GM12892 (cell line): ENCODE measurements around the gene GPC5.

ENCODE experiments used
- DNase-seq: peaks from one replicate; pipeline ENCODE4 v3.0.0; 2011; ENCODE audit not compliant: insufficient read length
- FAIRE-seq: peaks from 2 replicates; lab custom pipeline; 2011; peaks lifted over from hg19 to GRCh38; lab: Jason Lieb, UNC
- POLR2A ChIP-seq: IDR thresholded peaks from 2 replicates; pipeline ENCODE4 v1.6.1; 2011; ENCODE audit warnings: low read depth, low read length, control low read depth
- POLR2AphosphoS5 ChIP-seq: IDR thresholded peaks from 2 replicates; pipeline ENCODE4 v1.6.1; 2011; ENCODE audit warnings: low read depth, low read length, control low read depth
- TAF1 ChIP-seq: IDR thresholded peaks from 2 replicates; pipeline ENCODE4 v1.6.1; 2011; ENCODE audit warnings: low read depth, mild to moderate bottlenecking, control low read depth, low read length, borderline replicate concordance

GPC5 gene

DNA sequence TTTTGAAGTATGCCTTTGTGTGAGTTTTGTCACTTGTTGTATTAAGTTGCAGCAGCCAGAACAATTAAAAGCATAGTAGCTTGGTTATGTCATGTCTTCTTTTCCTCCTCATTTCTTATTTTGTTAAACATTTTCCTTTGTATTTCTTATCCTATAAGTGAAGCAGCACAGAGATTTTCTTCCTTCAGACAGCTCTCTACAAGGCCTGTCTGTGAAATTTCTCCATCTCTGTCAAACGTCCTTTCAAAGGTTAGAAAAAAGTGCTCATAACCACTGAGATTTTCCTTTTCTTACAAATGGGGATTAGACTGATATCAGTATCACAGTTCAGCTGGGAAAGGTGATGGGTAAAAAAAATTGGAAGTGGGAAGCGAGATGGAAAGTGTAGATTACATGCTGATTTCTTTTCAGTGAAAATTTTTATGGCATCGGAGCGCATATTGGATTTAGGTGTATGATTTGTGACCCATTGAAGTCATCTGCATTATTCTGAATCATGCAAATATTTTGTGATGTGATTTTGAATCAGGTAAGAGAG is 71.7 kb downstream of the GPC5 start:
- no peak for DNase-seq
- TF ChIP-seq TAF1 (no peak), POLR2A (no peak)
- FAIRE-seq: no peak

- DNase-seq (no peak), FAIRE-seq (no peak)
- TF ChIP-seq POLR2A: no peak
- TF ChIP-seq POLR2AphosphoS5: no peak
- no peak for TF ChIP-seq TAF1
These were observed 72.3 kb downstream of the GPC5 start for GRCh38 chr13:91470681-91471080.

GRCh38 chr13:91482427-91482826 is 84.0 kb downstream of the GPC5 start:
- TF ChIP-seq TAF1: no peak
- no peak for TF ChIP-seq POLR2A
- no peak for TF ChIP-seq POLR2AphosphoS5
- FAIRE-seq (no peak), DNase-seq (no peak)

DNA sequence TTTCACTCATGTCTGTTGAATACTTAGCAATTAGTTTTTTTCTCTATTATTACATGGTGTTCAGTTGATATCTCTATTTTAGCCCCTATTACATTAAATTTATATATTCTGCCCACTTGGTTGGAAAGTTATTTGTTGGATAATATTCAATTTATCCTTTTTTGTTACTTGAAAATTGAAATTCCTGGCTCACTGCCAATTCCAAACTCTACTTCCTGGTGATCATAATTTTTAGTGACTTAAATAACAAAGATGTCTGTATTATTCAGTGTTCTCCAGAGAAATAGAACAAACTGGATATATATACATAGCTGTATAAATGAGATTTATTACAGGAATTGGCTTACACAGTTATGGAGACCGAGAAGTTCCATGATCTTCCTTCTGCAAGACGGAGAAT is 93.6 kb downstream of the GPC5 start:
- no peak for DNase-seq
- TF ChIP-seq TAF1 (no peak), POLR2A (no peak), POLR2AphosphoS5 (no peak)
- no peak for FAIRE-seq

DNA sequence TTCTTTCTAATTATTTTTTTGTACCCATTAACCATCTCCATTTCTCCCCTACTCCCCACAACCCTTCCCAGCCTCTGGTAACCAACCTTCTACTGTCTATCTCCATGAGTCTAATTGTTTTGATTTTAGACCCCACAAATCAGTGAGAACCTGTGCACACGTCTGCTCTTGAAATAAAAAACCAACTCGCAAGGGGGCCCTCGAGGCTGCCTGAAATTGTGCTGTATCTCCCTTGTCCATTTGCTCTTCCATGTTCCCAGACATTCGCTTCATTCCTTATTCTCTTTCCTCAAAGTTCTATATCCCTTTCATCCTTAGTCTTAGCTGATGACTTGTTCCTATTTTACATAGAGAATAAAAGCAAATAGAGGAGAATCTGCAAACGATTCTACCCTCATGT is 95.0 kb downstream of the GPC5 start:
- no peak for DNase-seq
- TF ChIP-seq POLR2A (no peak), TAF1 (no peak), POLR2AphosphoS5 (no peak)
- no peak for FAIRE-seq

DNA sequence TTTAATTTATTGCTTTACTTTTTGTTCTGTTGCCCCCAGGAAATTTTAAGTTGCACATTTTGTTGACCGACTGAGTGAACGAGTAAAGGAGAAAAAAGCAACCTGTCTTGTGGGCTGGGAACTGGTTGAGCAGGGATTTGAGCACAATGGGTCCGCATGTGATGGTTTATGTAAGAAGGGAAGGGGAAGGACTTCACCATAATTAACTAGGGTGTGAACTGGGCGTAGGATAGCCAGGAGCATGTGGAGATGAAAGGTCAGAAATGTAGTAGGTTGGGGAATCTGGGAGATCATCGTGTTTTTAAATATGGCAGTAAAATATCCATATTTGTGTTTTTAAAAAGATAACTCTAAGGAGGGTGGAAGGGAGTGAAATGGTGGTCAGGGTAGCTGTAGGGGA is 99.9 kb downstream of the GPC5 start:
- DNase-seq (no peak), FAIRE-seq (no peak)
- no peak for TF ChIP-seq TAF1
- no peak for TF ChIP-seq POLR2A
- no peak for TF ChIP-seq POLR2AphosphoS5

DNA sequence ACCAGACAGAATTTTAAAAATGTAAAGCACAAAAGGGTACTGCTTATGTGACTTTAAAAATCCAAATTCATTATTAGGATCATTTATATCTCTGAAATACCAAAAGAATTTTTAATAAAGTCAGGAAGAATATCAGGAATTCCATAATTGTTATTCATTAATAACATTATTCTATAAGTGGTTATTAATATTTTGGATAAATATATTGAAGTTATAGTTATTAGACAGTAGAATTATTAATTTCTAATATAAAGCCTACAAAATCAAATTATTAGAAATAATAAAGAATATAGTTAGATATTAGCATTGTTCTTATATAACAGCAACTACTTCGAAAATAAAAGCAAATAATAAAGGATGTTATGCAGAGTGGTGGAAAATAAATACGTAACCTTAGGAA is 105.8 kb downstream of the GPC5 start:
- no peak for DNase-seq
- no peak for FAIRE-seq
- TF ChIP-seq TAF1 (no peak), POLR2A (no peak), POLR2AphosphoS5 (no peak)

GRCh38 chr13:91506759-91507158 is 108.3 kb downstream of the GPC5 start:
- DNase-seq (no peak), FAIRE-seq (no peak)
- TF ChIP-seq POLR2AphosphoS5: no peak
- TF ChIP-seq POLR2A: no peak
- TF ChIP-seq TAF1: no peak

DNA sequence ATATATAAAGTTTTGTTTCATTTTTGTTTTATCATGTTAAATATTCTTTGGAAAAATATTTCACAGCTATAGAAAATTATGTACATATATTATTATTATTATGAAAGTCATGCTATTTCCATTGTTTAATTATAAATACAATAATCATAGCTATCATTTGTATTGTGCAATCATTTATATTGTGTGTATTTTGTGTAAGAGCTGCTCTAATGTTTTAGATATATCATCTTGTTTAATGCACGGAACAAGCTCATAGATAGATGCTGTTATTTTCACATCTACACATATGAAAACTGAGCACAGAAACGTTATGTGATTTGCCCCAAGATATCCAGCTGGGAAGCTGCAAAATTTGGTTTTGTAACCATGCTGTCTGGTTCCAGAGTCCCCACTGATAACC is 111.6 kb downstream of the GPC5 start:
- TF ChIP-seq POLR2A (no peak), TAF1 (no peak), POLR2AphosphoS5 (no peak)
- FAIRE-seq (no peak), DNase-seq (no peak)

GRCh38 chr13:91513790-91514189 is 115.4 kb downstream of the GPC5 start:
- DNase-seq: no peak
- FAIRE-seq: no peak
- TF ChIP-seq POLR2AphosphoS5: no peak
- no peak for TF ChIP-seq POLR2A
- TF ChIP-seq TAF1: no peak

DNA sequence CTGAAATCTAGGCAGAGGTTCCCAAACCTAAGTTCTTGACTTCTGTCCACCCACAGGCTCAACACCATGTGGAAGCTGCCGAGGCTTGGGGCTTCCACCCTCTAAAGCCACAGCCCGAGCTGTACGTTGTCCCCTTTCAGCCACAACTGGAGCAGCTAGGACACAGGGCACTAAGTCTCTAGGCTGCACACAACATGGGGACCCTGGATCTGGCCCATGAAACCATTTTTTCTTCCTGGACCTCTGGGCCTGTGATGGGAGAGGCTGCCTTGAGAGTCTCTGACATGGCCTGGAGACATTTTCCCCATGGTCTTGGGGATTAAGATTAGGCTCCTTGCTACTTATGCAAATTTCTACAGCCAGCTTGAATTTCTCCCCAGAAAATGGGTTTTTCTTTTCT is 118.4 kb downstream of the GPC5 start:
- FAIRE-seq: no peak
- TF ChIP-seq TAF1: no peak
- TF ChIP-seq POLR2AphosphoS5: no peak
- TF ChIP-seq POLR2A: no peak
- DNase-seq: no peak

- FAIRE-seq (no peak), DNase-seq (no peak)
- no peak for TF ChIP-seq POLR2AphosphoS5
- no peak for TF ChIP-seq POLR2A
- TF ChIP-seq TAF1: no peak
These were observed 122.5 kb downstream of the GPC5 start for GRCh38 chr13:91520952-91521351.
